ENCODE data around the gene PPM1L.
"Not testable (repeated sequence)": the region's sequence is repeated elsewhere in the genome, so short reads cannot be mapped to it uniquely, and the experiment has no call there.

PPM1L gene

GRCh38 chr3:160755776-160756304 lies at the start of gene PPM1L:
PPM1L (plus strand) TSS chr3:160756231.
- DNase-seq (ENCODE audit: extremely low read depth in 1 of 2, low read depth in 1 of 2), result peak; percentile 19 to 30

DNA sequence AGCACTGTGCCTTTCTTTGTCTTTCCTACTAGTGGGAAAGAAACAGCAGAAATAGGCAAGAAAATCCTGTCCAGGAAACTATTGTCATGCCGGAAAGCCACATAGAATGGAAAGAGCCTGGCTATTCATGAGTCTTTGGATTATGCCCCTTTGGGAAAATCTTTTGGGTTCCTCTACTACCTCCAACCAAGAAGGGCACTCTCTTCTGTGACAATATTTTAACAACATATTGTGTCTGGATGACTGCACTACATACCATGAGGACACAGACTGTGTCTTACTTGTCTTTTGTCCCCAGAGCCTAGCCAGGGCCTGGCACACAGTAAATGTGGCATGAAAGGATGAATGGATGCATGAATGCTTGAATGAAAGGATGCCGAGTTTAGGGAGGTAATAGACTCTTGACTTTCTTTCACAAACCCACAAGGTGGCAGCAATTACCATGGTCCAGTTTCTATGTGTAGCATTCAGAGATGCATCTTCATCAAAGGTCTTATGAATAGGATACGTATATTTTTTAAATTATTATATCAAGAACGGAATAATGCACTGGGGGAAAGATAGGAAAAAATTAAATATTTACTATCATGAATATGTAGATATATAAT lies 48.7 kb upstream of the PPM1L start:
- DNase-seq (ENCODE audit: extremely low read depth in 1 of 2, low read depth in 1 of 2), result no peak

DNA sequence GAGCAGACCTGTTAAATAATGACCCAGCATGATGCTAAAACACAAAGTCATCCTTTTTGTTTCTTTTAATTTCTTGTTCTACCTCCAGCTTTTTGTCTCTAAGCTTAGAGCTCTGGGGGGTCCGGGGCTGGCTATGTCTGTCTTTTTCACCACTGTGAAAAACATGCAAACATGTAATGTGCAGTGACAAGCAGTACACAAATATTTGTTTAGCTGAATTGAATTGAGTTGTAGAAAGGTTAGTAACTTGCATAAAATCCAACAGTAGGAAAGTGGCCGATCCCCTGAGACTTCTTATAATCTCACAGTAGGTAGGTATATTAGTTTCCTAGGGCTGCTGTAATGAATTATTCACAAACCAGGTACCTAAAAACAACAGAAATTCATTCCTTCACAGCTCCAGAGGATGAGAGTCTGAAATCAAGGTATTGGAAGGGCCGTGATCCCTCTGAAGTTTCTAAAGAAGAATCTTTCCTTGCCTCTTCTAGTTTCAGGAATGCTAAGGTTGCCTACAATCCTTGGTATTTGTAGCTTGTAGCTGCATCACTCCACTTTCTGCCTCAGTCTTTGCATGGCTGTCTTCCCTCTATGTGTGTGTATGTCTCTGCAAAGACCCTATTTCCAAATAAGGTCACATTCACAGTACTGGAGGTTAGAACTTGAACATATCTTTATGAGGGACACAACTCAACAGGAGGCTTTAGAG lies 46.4 kb upstream of the PPM1L start:
- no peak for DNase-seq (ENCODE audit: extremely low read depth in 1 of 2, low read depth in 1 of 2)

- DNase-seq (ENCODE audit: extremely low read depth in 1 of 2, low read depth in 1 of 2), result not testable (repeated sequence)
Observed at GRCh38 chr3:160713144-160713543, 42.9 kb upstream of the PPM1L start.

- no peak for DNase-seq (ENCODE audit: extremely low read depth in 1 of 2, low read depth in 1 of 2)
Observed at GRCh38 chr3:160719710-160720109, 36.3 kb upstream of the PPM1L start.

DNA sequence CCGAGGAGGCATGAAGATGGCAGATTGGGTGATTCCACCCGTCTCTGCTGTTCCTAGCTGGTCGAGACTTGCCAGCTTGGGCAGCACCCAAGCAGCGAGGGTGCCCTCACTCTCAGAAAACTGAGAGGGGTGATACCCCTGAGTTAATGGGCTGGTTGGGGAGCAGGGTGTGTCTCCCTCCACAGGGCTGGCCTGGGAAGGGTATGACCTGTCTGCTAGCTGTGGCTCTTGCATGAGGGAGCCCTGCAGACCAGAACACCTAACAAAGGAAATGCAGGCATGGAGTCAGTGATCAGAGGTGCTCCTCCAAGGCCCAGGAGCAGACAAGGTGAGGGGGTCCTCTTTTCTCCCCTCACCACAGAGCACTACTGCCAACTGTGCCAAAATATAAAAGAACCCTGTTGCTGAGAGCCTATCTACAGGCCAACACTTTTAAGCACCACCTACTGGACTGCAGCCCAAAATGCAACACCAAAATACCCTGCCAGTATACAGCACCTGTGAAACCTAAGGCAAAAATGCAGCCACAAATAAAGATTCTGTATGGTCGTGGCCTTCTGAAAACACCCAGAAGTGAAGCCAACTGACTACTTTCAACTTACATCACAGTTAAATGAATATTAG lies 35.8 kb upstream of the PPM1L start:
- DNase-seq (ENCODE audit: extremely low read depth in 1 of 2, low read depth in 1 of 2), result no peak

DNA sequence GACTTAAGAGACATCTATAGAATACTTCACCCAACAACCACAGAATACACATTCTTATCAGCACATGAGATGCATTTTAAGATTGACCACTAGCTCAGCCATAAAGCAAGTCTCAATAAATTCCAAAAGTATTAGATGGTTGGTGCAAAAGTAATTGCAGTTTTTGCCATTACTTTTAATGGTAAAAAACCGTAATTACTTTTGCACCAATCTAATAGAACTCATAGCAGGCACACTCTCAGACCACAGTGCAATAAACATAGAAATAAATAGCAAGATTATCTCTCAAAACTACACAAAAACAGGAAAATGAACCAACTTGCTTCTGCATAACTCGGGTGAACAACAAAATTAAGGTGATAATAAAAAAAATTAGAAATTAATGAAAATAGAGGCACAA lies 33.7 kb upstream of the PPM1L start:
- DNase-seq (ENCODE audit: extremely low read depth in 1 of 2, low read depth in 1 of 2), result no peak

DNA sequence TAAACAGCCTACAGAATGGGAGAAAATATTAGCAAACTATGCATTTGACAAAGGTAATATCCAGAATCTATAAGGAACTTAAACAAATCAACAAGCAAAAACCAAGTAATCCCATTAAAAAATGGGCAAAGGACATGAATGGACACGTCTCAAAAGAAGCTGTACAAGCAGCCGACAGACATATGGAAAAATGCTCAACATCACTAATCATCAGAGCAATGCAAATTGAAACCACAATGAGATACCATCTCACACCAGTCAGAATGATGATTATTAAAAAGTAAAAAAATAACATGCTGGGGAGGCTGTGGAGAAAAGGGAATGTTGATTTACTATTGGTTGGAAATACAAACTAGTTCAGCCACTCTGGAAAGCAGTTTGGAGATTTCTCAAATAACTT lies 30.7 kb upstream of the PPM1L start:
- no peak for DNase-seq (ENCODE audit: extremely low read depth in 1 of 2, low read depth in 1 of 2)

GRCh38 chr3:160735826-160736225 lies 20.2 kb upstream of the PPM1L start:
- DNase-seq (ENCODE audit: extremely low read depth in 1 of 2, low read depth in 1 of 2), result no peak

DNA sequence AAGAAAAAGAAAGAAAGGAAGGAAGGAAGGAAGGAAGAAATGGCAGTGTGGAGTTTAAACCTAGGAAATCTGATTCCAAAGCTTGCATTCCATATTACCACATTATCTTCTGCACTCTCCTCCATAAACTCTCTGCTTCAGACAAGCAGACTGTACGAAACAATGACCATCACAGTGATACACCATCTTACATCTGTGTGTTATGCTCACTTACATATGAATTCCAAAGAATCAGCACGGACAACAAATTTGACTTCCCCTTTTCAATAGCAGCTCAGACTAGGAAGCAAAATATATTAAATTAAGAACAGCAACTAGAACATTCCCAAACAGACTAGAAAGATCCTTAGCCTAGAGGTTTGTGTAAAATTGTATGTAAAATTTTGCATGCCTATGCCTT lies 18.0 kb upstream of the PPM1L start:
- DNase-seq (ENCODE audit: extremely low read depth in 1 of 2, low read depth in 1 of 2), result no peak

DNA sequence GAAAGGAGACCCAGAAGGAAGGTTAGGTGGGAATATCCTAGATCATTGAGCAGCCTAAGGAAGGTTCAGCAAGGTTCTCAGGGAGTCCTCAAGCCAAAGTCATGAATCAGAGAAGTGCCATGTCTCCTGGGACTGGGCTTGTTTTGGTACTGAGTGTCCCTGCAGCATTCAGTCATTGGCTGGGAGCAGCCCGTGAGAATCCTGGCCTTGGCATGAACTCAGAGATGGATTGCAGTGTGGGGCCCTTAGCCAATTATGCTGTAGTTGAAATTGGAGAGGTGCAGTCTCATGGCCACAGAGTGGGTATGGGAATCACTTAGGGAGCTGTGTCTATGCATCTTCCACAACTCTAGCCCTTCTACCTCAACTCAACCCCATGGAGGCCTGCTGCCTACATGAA lies 17.0 kb upstream of the PPM1L start:
- no peak for DNase-seq (ENCODE audit: extremely low read depth in 1 of 2, low read depth in 1 of 2)

DNA sequence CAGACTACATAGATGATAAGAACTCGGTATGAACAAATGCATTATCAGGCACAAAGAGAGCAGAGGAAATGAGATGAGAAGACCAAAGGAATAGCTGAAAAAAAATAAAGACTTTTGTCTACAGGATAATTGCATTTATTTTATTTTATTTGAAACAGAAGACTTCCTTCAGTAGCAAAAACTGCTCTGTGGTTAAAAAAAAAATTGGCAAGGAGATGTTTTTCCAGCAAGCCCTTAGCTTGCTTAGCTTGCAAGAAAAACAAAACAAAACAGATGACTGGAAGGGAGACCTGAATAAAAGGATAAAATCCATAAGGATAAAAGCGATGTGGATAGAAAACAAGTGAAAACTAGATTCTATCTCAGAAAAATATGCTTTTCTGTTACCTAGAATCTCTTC lies 9.1 kb upstream of the PPM1L start:
- DNase-seq (ENCODE audit: extremely low read depth in 1 of 2, low read depth in 1 of 2), result no peak

GRCh38 chr3:160747422-160747821 lies 8.6 kb upstream of the PPM1L start:
- DNase-seq (ENCODE audit: extremely low read depth in 1 of 2, low read depth in 1 of 2), result no peak

DNA sequence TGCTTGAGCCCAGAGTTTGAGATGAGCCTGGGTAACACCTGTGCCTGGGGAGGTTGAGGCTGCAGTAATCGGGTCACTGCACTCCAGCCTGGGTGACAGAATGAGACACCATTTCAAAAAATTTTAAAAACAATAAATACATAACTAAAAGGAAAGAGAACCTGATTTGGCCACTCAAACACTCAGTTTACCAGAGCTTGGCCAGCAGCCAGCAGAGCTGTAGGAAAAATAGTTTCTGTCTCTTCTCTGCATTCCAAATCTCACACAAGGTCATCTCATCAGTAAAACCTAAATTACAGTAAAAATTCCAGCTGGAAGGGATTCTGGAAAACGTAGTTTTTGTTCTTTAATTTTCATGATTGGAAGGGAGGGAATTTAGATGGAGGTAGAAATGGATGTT lies 7.8 kb upstream of the PPM1L start:
- DNase-seq (ENCODE audit: extremely low read depth in 1 of 2, low read depth in 1 of 2), result no peak

DNA sequence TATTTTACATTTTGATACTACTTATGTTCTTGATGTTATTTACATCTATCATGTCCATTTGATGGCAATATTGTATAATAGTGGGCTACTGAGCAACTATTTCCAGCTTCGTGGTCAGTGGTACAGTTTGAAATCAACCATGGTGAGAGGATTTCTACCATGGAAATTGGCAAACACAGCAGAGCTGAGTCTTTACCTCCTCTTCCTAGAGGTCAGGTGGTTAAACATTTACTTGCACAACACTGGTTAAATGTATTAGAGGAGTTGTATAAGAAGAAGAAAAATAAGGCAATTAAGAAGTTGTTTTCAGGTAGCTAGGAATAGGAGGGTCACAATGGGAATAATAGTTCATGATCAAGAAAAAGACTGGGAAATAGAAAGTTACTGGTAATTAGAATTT lies 7.2 kb upstream of the PPM1L start:
- DNase-seq (ENCODE audit: extremely low read depth in 1 of 2, low read depth in 1 of 2), result no peak

- DNase-seq (ENCODE audit: extremely low read depth in 1 of 2, low read depth in 1 of 2), result no peak
Observed at GRCh38 chr3:160753953-160754352, 2.1 kb upstream of the PPM1L start.

GRCh38 chr3:160754371-160754854 lies 1.6 kb upstream of the PPM1L start:
- DNase-seq (ENCODE audit: extremely low read depth in 1 of 2, low read depth in 1 of 2), result no peak

DNA sequence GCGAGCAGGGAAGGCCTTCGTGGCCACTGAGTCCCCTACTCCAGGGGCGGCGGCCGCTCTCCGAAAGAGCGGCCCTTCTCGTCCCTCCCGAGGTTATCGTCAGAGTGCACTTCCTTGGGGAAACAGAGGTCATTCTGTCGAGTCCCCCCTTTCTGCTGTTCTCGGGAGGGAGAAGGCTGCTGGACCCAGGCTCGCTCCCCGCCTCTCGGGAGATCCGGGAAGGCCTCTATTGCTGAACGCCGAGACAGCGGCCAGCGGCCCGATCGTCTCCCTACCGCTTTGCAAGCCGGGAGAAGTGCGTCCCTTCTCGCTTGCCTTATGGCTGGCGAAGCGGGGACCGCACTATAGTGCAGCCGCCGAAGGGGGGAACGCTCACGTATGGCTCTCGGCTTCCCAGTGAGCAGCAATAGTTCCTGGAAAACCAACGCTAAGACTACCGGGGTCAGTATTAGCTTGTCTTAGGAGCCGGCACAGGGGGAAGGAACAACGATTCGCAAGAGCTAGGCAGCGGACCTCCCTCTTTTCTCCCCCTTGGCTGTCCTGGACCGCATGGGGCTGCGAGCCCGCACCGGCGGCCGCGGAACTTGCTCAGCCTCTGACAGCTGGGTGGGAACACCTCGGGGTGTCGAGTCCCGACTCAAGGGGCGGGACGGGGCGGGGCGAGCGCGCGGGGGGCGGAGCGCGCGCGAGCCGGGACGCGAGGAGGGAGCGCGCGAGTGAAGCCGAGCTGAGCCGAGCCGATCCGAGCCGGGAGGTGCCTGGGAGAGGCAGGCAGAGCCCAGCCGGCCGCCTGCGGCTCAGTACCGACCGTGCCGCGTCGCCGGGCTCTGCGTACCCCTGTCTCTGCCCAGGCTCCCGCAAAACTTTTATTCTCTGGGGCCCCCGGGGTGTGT lies 930 bp upstream of the PPM1L start:
- DNase-seq (ENCODE audit: extremely low read depth in 1 of 2, low read depth in 1 of 2), result peak; percentile 62 to 82

GRCh38 chr3:160757233-160758106 lies 1.4 kb downstream of the PPM1L start:
- DNase-seq (ENCODE audit: extremely low read depth in 1 of 2, low read depth in 1 of 2), result no peak

Measured in activated CD8-positive, alpha-beta memory T cell treated with anti-CD3 and anti-CD28 coated beads for 1 hour (primary cell).